Neural progenitor cell (in vitro differentiated cells): Measurements from ENCODE around the gene PLXNB2. TPM values are rescaled to one million over a fixed set of nuclear protein-coding genes. Genes with fewer than 3 reads are reported as not detected.
A peak's percentile ranks its signal among the peaks of the same experiment; 100 is the strongest.

Experiments
- DNase-seq: peaks from one replicate; pipeline ENCODE4 v3.0.0-alpha.2; 2016; ENCODE audit warnings: low spot score
- H2AFZ ChIP-seq: fragments of 200-600 bp; sonication (generic); replicated peaks from 2 replicates; pipeline ENCODE4 v1.6.1; 2016; ENCODE audit warnings: antibody characterized with exemption
- H3F3A ChIP-seq: fragments of 200-600 bp; sonication (generic); 2 replicates; pipeline ENCODE4 v1.6.1; 2016; ENCODE audit warnings: antibody characterized with exemption, low read depth
- H3K27ac ChIP-seq: fragments of 200-600 bp; sonication (generic); 2 replicates; pipeline ENCODE4 v1.5.1; 2016; ENCODE audit warnings: mild to moderate bottlenecking
- H3K27me3 ChIP-seq: fragments of 200-600 bp; sonication (generic); 2 replicates; pipeline ENCODE4 v1.6.1; 2016; ENCODE audit warnings: mild to moderate bottlenecking, moderate library complexity
- H3K36me3 ChIP-seq: fragments of 200-600 bp; sonication (generic); 2 replicates; pipeline ENCODE4 v1.5.1; 2016
- H3K4me1 ChIP-seq: fragments of 200-600 bp; sonication (generic); 2 replicates; pipeline ENCODE4 v1.6.1; 2016; ENCODE audit warnings: mixed run types
- H3K4me2 ChIP-seq: fragments of 200-600 bp; sonication (generic); 2 replicates; pipeline ENCODE4 v1.6.1; 2016
- H3K4me3 ChIP-seq: fragments of 200-600 bp; sonication (generic); 2 replicates; pipeline ENCODE4 v1.5.1; 2016
- H3K79me2 ChIP-seq: fragments of 200-600 bp; sonication (generic); 2 replicates; pipeline ENCODE4 v1.6.1; 2016; ENCODE audit warnings: low read depth
- H3K9ac ChIP-seq: fragments of 200-600 bp; sonication (generic); 2 replicates; pipeline ENCODE4 v1.6.1; 2016
- H3K9me3 ChIP-seq: fragments of 200-600 bp; sonication (generic); 2 replicates; pipeline ENCODE4 v1.5.1; 2016; ENCODE audit warnings: low read depth
- H4K20me1 ChIP-seq: fragments of 200-600 bp; sonication (generic); 2 replicates; pipeline ENCODE4 v1.6.1; 2016; ENCODE audit warnings: low read depth
- H3K27ac Mint-ChIP-seq: 3 replicates; pipeline ENCODE4 v1.8.0; 2021; ENCODE audit warnings: mixed read lengths
- H3K27me3 Mint-ChIP-seq: 2 replicates; pipeline ENCODE4 v1.8.0; 2022; ENCODE audit warnings: low read depth, mild to moderate bottlenecking, inconsistent platforms, moderate library complexity, mixed read lengths; ENCODE audit not compliant: insufficient read depth
- H3K36me3 Mint-ChIP-seq: 3 replicates; pipeline ENCODE4 v1.8.0; 2021; ENCODE audit warnings: mixed read lengths
- H3K4me1 Mint-ChIP-seq: 3 replicates; pipeline ENCODE4 v1.8.0; 2021; ENCODE audit warnings: mixed read lengths
- H3K4me3 Mint-ChIP-seq: 3 replicates; pipeline ENCODE4 v1.8.0; 2021; ENCODE audit warnings: mild to moderate bottlenecking, moderate library complexity, mixed read lengths
- H3K9me3 Mint-ChIP-seq: 3 replicates; pipeline ENCODE4 v1.8.0; 2020; ENCODE audit warnings: mixed read lengths
- EZH2 ChIP-seq: fragments of 200-600 bp; sonication (generic); IDR thresholded peaks from 2 replicates; pipeline ENCODE4 v1.6.1; 2017; ENCODE audit warnings: antibody characterized with exemption, mild to moderate bottlenecking, moderate library complexity
- EZH2phosphoT487 ChIP-seq: fragments of 200-600 bp; sonication (generic); IDR thresholded peaks from 2 replicates; pipeline ENCODE4 v1.6.1; 2017; ENCODE audit warnings: antibody characterized with exemption
- total RNA-seq: library from RNA; depleted of rRNA; stranded (reverse); fragments of >200 nt; gene quantifications from 2 replicates; pipeline ENCODE4 v1.2.3, GENCODE V29; 2015; ENCODE audit warnings: low replicate concordance
- TF ChIP-seq, protein P1 (sequence below): fragments of 200-600 bp; sonication (generic); IDR thresholded peaks from 2 replicates; pipeline ENCODE4 v1.5.1; 2017; ENCODE audit warnings: antibody characterized with exemption, mild to moderate bottlenecking

PLXNB2 gene
- total RNA-seq, 1 donor from 2014 or later: 32.4 TPM

GRCh38 chr22:50246242-50247175 is 60.9 kb downstream of the PLXNB2 start:
- Histone ChIP-seq H4K20me1 (peaks cover 44% of the 10 kb centered on the region), H3K9me3 (no peaks in the 10 kb centered on the region), H3K4me2 (peak overlapping the region; percentile 93), H2AFZ (no peak overlapping the region), H3K27ac (no peak overlapping the region), H3K4me3 (no peak overlapping the region), H3K27me3 (no peaks in the 10 kb centered on the region), H3K36me3 (no peaks in the 10 kb centered on the region), H3K4me1 (peaks cover 19% of the 10 kb centered on the region), H3K9ac (no peak overlapping the region), H3K79me2 (peaks cover 42% of the 10 kb centered on the region), H3F3A (peaks cover 35% of the 10 kb centered on the region)
- Mint-ChIP-seq H3K27ac (no peak overlapping the region), H3K9me3 (no peaks in the 10 kb centered on the region), H3K4me1 (peaks cover 30% of the 10 kb centered on the region), H3K4me3 (peak overlapping the region; percentile 100), H3K27me3 (peaks cover 4% of the 10 kb centered on the region), H3K36me3 (peaks cover 2% of the 10 kb centered on the region)
- DNase-seq: no peak
- TF ChIP-seq EZH2phosphoT487 (no peak), EZH2 (no peak)
- TF ChIP-seq, protein P1, sequence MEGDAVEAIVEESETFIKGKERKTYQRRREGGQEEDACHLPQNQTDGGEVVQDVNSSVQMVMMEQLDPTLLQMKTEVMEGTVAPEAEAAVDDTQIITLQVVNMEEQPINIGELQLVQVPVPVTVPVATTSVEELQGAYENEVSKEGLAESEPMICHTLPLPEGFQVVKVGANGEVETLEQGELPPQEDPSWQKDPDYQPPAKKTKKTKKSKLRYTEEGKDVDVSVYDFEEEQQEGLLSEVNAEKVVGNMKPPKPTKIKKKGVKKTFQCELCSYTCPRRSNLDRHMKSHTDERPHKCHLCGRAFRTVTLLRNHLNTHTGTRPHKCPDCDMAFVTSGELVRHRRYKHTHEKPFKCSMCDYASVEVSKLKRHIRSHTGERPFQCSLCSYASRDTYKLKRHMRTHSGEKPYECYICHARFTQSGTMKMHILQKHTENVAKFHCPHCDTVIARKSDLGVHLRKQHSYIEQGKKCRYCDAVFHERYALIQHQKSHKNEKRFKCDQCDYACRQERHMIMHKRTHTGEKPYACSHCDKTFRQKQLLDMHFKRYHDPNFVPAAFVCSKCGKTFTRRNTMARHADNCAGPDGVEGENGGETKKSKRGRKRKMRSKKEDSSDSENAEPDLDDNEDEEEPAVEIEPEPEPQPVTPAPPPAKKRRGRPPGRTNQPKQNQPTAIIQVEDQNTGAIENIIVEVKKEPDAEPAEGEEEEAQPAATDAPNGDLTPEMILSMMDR: no peak

DNA sequence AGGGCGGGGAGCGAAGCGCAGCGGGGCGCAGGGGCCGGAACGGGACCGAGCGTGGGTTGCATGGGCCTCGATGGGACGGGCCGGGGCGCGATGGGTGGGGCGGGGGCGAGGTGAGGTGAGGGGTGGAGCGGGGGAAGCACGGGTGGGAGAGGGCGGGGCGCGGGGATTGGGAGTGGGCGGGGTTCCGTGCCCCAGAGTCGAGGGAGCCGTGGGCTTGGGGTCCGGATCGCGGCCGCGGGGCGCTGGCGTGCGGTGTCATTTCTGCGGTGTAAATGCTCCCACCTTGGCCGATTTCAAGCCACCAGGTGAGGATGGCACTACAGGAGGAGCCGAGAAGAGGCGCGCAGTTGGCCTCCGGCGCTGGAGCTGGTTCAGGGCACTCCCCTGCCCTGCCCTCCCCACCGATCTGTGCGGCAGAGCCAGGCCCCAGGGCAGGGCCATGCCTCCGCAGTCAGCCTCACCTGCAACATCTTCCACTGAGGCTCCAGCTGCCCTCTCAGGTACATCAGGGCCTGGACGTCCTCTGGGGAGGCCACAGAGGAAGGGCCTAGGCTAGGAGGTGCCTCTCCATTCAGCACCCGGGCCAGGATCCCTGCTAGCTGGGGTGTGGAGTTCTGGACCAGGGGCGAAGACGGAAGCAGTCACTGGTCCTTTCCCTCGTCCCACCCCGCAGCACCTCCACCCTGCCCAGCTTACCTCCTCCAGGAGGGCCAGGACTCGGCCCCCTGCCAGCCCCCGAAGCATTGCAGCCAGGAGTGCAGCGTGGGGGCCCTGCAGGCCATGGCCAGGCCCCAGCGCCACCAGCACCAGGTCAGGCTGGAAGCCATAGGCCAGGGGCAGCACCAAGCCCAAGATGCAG is 62.0 kb downstream of the PLXNB2 start:
- Mint-ChIP-seq H3K4me3 (peak overlapping the region; percentile 100), H3K4me1 (peaks cover 36% of the 10 kb centered on the region), H3K9me3 (no peaks in the 10 kb centered on the region), H3K27me3 (peaks cover 4% of the 10 kb centered on the region), H3K36me3 (peaks cover 2% of the 10 kb centered on the region), H3K27ac (peak overlapping the region; percentile 99)
- H3K36me3 ChIP-seq: no peaks in the 10 kb centered on the region
- peak overlapping the region; percentile 94 for H3K4me3 ChIP-seq
- peak overlapping the region; percentile 85 for H3K27ac ChIP-seq
- no peak for TF ChIP-seq EZH2phosphoT487
- peak overlapping the region; percentile 95 for H2AFZ ChIP-seq
- H3K9me3 ChIP-seq: no peaks in the 10 kb centered on the region
- peaks cover 26% of the 10 kb centered on the region for H3F3A ChIP-seq
- no peaks in the 10 kb centered on the region for H3K27me3 ChIP-seq
- peak overlapping the region; percentile 81 for H3K9ac ChIP-seq
- DNase-seq: no peak
- H3K4me1 ChIP-seq: peaks cover 18% of the 10 kb centered on the region
- H3K79me2 ChIP-seq: peaks cover 53% of the 10 kb centered on the region
- H4K20me1 ChIP-seq: peaks cover 48% of the 10 kb centered on the region
- peak overlapping the region; percentile 93 for H3K4me2 ChIP-seq

DNA sequence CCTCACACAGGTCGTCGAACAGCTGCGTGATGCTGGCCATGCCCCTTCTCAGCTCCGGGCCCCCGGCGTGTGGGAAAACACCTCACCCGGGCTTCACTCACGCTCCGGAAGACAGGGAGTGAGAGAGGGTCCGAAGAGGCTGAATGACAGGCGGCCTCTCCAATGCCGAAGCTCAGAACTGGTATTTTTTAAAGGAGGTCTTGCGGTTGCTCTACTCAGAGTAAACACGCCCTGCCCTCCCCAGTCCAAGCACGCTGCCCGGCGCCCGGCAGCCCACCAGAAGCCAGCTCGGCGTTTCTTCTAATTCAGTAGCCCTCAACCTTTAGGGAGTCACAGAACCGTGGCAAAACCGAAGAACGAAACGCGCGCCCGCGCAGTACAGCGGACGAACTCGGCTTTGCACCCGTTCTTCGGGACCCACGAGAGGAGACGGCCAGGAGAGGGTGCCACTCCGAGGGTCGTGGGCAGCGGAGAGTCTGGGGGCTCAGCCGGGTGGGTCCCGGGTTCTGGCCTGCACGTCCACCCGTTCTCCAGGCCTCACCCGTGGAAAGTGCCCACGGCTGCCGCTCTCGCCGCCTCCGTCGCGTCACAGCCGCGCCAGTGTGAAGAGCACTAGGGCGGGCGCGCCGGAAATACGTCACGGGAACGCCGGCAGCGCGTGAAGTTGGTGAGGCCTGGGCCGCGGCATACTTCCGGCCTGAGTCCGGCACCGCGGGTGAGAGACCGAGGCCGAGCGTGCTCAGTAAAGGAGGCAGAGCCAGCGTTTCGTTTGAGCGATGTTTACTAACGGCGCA is 62.8 kb downstream of the PLXNB2 start, which contains the start of gene TUBGCP6:
TSS of gene TUBGCP6 (minus strand) at position 604 of the 794 bp plus-strand sequence. CDS start at position 40, 564 bp downstream.
- peaks cover 4% of the 10 kb centered on the region for H3K36me3 Mint-ChIP-seq
- H3K4me2 ChIP-seq: peak within 1 kb of the TSS; percentile 93
- no peak for TF ChIP-seq EZH2phosphoT487
- TF ChIP-seq, protein P1: peak; percentile 48
- no peaks in the 10 kb centered on the region for H3K9me3 ChIP-seq
- H2AFZ ChIP-seq: peak within 1 kb of the TSS; percentile 95
- peaks cover 47% of the 10 kb centered on the region for H4K20me1 ChIP-seq
- H3K4me3 ChIP-seq: peak within 1 kb of the TSS; percentile 94
- peak within 1 kb of the TSS; percentile 85 for H3K27ac ChIP-seq
- H3K27me3 ChIP-seq: no peaks in the 10 kb centered on the region
- peak within 1 kb of the TSS; percentile 81 for H3K9ac ChIP-seq
- no peaks in the 10 kb centered on the region for H3K36me3 ChIP-seq
- H3F3A ChIP-seq: peaks cover 22% of the 10 kb centered on the region
- H3K79me2 ChIP-seq: peaks cover 58% of the 10 kb centered on the region
- H3K4me1 ChIP-seq: peaks cover 13% of the 10 kb centered on the region
- H3K4me1 Mint-ChIP-seq: peaks cover 32% of the 10 kb centered on the region
- H3K9me3 Mint-ChIP-seq: no peaks in the 10 kb centered on the region
- peak within 1 kb of the TSS; percentile 100 for H3K4me3 Mint-ChIP-seq
- H3K27me3 Mint-ChIP-seq: peaks cover 2% of the 10 kb centered on the region
- peak; percentile 97 for DNase-seq
- peak within 1 kb of the TSS; percentile 99 for H3K27ac Mint-ChIP-seq
